Bronchial epithelial cell (primary cell): Measurements from ENCODE around the gene NTN3. TPM values are rescaled to one million over a fixed set of nuclear protein-coding genes. Genes with fewer than 3 reads are reported as not detected.

Experiments
- DNase-seq: peaks from one replicate; pipeline ENCODE4 v3.0.0-alpha.2; 2010; ENCODE audit warnings: low read depth
- FAIRE-seq: peaks from 2 replicates; lab custom pipeline; 2011; peaks lifted over from hg19 to GRCh38; lab: Jason Lieb, UNC
- H3K27me3 ChIP-seq: 2 replicates; pipeline ENCODE4 v1.5.1; 2011; ENCODE audit warnings: low read length; ENCODE audit not compliant: control insufficient read depth, insufficient read depth
- H3K36me3 ChIP-seq: 2 replicates; pipeline ENCODE4 v1.5.1; 2011; ENCODE audit warnings: low read length; ENCODE audit not compliant: control insufficient read depth, insufficient read depth
- H3K4me3 ChIP-seq: 2 replicates; pipeline ENCODE4 v1.5.1; 2011; ENCODE audit warnings: mild to moderate bottlenecking, low read depth, low read length, control low read depth
- CTCF ChIP-seq: IDR thresholded peaks from 2 replicates; pipeline ENCODE4 v1.5.1; 2011; ENCODE audit warnings: mild to moderate bottlenecking, moderate library complexity, low read length, control low read depth, inconsistent platforms; ENCODE audit not compliant: insufficient read depth, severe bottlenecking
- total RNA-seq: library from RNA; depleted of rRNA; stranded (reverse); fragments of >200 nt; gene quantifications from 2 replicates; pipeline ENCODE4 v1.2.1, GENCODE V29; 2014

NTN3 gene
- total RNA-seq, 1 donor from 2014 or later: not detected

- FAIRE-seq (no peak), DNase-seq (no peak)
- Histone ChIP-seq H3K27me3 (no peaks in the 10 kb centered on the region), H3K4me3 (peak overlapping the region; percentile 97), H3K36me3 (peaks cover 7% of the 10 kb centered on the region)
- TF ChIP-seq CTCF: no peak
Measured at GRCh38 chr16:2512735-2513404, 41.8 kb downstream of the NTN3 start.

DNA sequence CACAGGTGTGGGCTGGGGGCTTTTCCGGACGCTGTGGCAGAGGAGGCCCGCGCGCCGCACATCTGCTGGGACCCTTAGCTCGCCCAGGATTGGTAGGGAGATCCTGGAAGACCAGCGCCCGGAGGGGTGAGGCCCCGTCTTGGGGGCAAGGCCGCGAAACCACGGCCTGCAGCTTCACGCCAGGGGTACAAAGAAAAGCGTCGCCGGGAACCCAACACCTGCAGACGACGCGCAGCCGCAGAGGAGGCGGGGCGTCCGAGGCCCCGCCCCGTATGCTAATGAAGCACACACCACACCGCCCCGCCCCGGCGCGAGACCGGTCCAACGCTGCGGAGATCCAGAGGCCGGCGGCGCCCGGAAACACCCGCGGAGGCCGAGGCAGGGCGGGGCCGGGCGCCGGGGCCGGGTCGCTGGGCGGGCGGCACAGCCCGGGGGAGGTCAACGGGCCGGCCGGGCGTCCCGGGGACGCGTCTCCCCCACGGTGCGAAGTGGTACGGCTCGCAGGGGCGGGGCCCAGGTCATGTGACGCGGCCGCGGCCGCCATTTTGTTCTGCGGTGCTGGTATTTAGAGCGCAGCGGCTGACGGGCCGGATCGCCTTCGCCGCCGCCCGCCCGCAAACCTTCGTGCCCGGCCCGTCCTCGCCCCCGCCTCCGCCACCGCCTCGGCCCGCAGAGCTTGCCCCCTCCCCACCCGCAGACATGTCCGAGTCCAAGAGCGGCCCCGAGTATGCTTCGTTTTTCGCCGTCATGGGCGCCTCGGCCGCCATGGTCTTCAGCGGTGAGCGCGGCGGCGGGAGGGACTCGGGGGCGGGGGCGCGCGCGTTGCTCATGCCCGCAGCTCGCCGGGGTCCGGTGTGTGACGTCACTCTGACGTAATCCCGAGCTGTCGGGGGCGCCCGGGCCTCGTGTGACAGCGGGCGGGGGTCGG lies 42.6 kb downstream of the NTN3 start, which contains the start of gene ATP6V0C:
Gene ATP6V0C (plus strand): TSS at position 548 of the 928 bp plus-strand sequence. CDS start 152 bp downstream, at position 700.
- TF ChIP-seq CTCF: no peak
- peak; percentile 70 for DNase-seq
- no peak for FAIRE-seq

GRCh38 chr16:2514333-2515179 lies 43.5 kb downstream of the NTN3 start:
- no peaks in the 10 kb centered on the region for H3K27me3 ChIP-seq
- peak overlapping the region; percentile 97 for H3K4me3 ChIP-seq
- DNase-seq (no peak), FAIRE-seq (no peak)
- no peak for TF ChIP-seq CTCF
- peaks cover 16% of the 10 kb centered on the region for H3K36me3 ChIP-seq

More for the DNA sequence above, 42.6 kb downstream of the NTN3 start, which contains the start of gene ATP6V0C:
- H3K4me3 ChIP-seq: peak within 1 kb of the TSS; percentile 97
- H3K36me3 ChIP-seq: peaks cover 9% of the 10 kb centered on the region
- no peaks in the 10 kb centered on the region for H3K27me3 ChIP-seq

DNA sequence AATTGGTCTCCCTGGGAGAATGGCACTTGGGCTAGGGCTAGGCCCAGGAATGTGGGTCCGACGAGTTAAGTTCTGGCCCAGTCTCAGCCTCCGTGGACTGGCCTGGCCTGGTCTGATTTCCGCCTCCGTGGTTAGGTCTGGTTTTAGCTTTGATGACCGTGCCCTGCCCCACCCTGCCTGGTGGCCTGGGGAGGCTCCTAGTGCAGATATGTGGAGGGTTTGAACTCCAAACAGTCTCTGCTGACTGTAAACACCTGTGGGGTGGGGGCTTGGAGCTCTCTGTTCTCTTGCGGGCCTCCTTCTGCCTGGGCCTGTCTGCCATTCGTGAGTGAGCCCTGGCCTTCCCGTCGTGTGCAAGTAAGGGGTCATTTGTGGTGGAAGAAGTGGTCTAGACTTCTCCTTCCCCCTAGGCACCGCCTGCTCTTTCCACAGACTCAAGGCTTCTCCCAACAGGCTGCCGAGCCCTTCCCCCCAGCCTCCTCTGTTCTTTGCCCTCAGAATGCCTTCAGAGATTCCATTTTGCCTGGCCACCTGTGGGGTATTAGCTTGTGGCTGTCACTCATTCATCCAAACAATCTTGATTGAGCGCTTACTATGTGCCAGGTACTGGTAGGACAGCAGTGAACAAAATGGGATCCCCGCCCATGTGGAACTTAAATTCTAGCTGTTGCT lies 44.2 kb downstream of the NTN3 start:
- Histone ChIP-seq H3K27me3 (no peaks in the 10 kb centered on the region), H3K4me3 (peak overlapping the region; percentile 97), H3K36me3 (peaks cover 19% of the 10 kb centered on the region)
- DNase-seq (no peak), FAIRE-seq (no peak)
- TF ChIP-seq CTCF: no peak
